Trophoblast cell (in vitro differentiated cells and primary cell): ENCODE results near the gene CORO2B.

Experiments
- DNase-seq, 2 donors: peaks; one replicate each; pipeline ENCODE4 v3.0.0-alpha.2; 2016
- H2AFZ ChIP-seq: 2 replicates; pipeline ENCODE4 v1.6.1; 2013; ENCODE audit warnings: low read length, moderate library complexity, mild to moderate bottlenecking; ENCODE audit not compliant: insufficient read depth, poor library complexity
- H2AK5ac ChIP-seq: 2 replicates; pipeline ENCODE4 v1.6.1; 2013; ENCODE audit warnings: mild to moderate bottlenecking, low read length
- H2BK120ac ChIP-seq: 2 replicates; pipeline ENCODE4 v1.6.1; 2013; ENCODE audit warnings: low read length, mild to moderate bottlenecking, moderate library complexity; ENCODE audit not compliant: insufficient read depth, poor library complexity
- H2BK12ac ChIP-seq: 2 replicates; pipeline ENCODE4 v1.6.1; 2013; ENCODE audit warnings: mild to moderate bottlenecking, low read length, moderate library complexity
- H2BK5ac ChIP-seq: 2 replicates; pipeline ENCODE4 v1.6.1; 2013; ENCODE audit warnings: low read length, low read depth, moderate library complexity, mild to moderate bottlenecking; ENCODE audit not compliant: poor library complexity
- H3K14ac ChIP-seq: 2 replicates; pipeline ENCODE4 v1.6.1; 2013; ENCODE audit warnings: mild to moderate bottlenecking, low read length
- H3K18ac ChIP-seq: 2 replicates; pipeline ENCODE4 v1.6.1; 2013; ENCODE audit warnings: mild to moderate bottlenecking, low read length
- H3K23ac ChIP-seq: 2 replicates; pipeline ENCODE4 v1.6.1; 2013; ENCODE audit warnings: low read length
- H3K27ac ChIP-seq: 2 replicates; pipeline ENCODE4 v1.5.1; 2013; ENCODE audit warnings: low read depth, mild to moderate bottlenecking, inconsistent platforms, low read length, moderate library complexity
- H3K27me3 ChIP-seq: 2 replicates; pipeline ENCODE4 v1.6.1; 2013; ENCODE audit warnings: inconsistent platforms, mild to moderate bottlenecking, low read length, moderate library complexity; ENCODE audit not compliant: insufficient read depth
- H3K36me3 ChIP-seq, 2 experiments: 1 replicate in 1 of 2; 2 replicates in 1 of 2; pipeline ENCODE4 v1.6.1; 2013; ENCODE audit warnings: low read length in 2 of 2, mild to moderate bottlenecking in 2 of 2, moderate library complexity in 1 of 2; ENCODE audit not compliant: insufficient read depth in 2 of 2, control insufficient read depth in 1 of 2
- H3K4ac ChIP-seq: 2 replicates; pipeline ENCODE4 v1.6.1; 2013; ENCODE audit warnings: low read depth, mild to moderate bottlenecking, low read length, moderate library complexity
- H3K4me1 ChIP-seq, 2 experiments: 1 replicate in 1 of 2; 2 replicates in 1 of 2; pipeline ENCODE4 v1.6.1; 2013; ENCODE audit warnings: low read length in 2 of 2, mild to moderate bottlenecking in 2 of 2, moderate library complexity in 1 of 2; ENCODE audit not compliant: insufficient read depth in 2 of 2, control insufficient read depth in 1 of 2
- H3K4me2 ChIP-seq: 2 replicates; pipeline ENCODE4 v1.6.1; 2013; ENCODE audit warnings: inconsistent platforms, mild to moderate bottlenecking, low read length, moderate library complexity
- H3K4me3 ChIP-seq: 2 replicates; pipeline ENCODE4 v1.5.1; 2013; ENCODE audit warnings: mild to moderate bottlenecking, low read depth, low read length, inconsistent platforms
- H3K79me1 ChIP-seq: one replicate; pipeline ENCODE4 v1.6.1; 2013; ENCODE audit warnings: low read length
- H3K79me2 ChIP-seq: 2 replicates; pipeline ENCODE4 v1.6.1; 2013; ENCODE audit warnings: low read length, mild to moderate bottlenecking; ENCODE audit not compliant: control insufficient read depth, insufficient read depth, poor library complexity
- H3K9ac ChIP-seq: 2 replicates; pipeline ENCODE4 v1.6.1; 2013; ENCODE audit warnings: mild to moderate bottlenecking, low read length
- H3K9me3 ChIP-seq: 2 replicates; pipeline ENCODE4 v1.6.1; 2013; ENCODE audit warnings: low read depth, mild to moderate bottlenecking, control low read depth, inconsistent platforms, low read length; ENCODE audit not compliant: insufficient read depth
- H4K12ac ChIP-seq: 2 replicates; pipeline ENCODE4 v1.6.1; 2013; ENCODE audit warnings: low read depth, mild to moderate bottlenecking, low read length, moderate library complexity
- H4K8ac ChIP-seq: 2 replicates; pipeline ENCODE4 v1.6.1; 2013; ENCODE audit warnings: low read depth, mild to moderate bottlenecking, low read length, moderate library complexity
- H4K91ac ChIP-seq: one replicate; pipeline ENCODE4 v1.6.1; 2013; ENCODE audit warnings: low read depth, mild to moderate bottlenecking, low read length, moderate library complexity
- WGBS: extraction: QIAGEN DNeasy Blood & Tissue Kit; methylation state at CpG from one replicate; pipeline ENCODE4 v1.1.7; 2013; ENCODE audit warnings: missing lambda C conversion rate; ENCODE audit not compliant: insufficient read length, insufficient coverage; ENCODE audit errors: extremely low coverage; 5-methylcytosine and 5-hydroxymethylcytosine counted together

CORO2B gene

DNA sequence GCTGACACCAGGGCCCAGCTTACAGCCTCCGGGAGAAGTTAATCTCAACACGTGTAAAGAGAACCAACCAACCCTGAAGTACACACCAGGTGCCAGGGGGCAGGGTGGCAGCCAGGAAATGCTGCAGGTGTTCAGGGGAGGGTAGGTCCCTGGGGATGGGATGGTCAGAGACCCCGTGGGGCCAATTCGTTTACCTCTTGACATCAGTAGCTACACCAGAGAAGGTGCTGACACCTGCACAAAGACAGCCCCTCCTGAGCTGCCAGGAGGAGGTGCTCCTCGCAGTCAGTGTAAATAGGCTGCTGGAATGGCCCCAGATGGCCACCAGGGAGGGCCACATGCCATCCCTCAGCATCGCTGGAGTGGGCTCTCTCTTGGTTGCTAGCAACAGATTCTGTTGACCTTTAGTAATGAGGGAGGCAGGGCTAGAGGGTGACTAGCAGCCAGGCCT, 52.8 kb downstream of the CORO2B start:
- Histone ChIP-seq H3K79me1 (no peaks in the 10 kb centered on the region), H3K9me3 (no peaks in the 10 kb centered on the region), H3K9ac (no peak overlapping the region), H2BK120ac (no peak overlapping the region), H2AFZ (no peak overlapping the region), H4K91ac (no peak overlapping the region), H3K27me3 (no peaks in the 10 kb centered on the region), H4K12ac (no peak overlapping the region), H3K4ac (no peak overlapping the region), H2BK12ac (no peak overlapping the region), H3K4me3 (no peak overlapping the region), H3K18ac (no peak overlapping the region), H2BK5ac (no peak overlapping the region), H3K27ac (no peak overlapping the region), H3K4me1 (peaks cover 0 to 4% of the 10 kb centered on the region in 2 experiments), H4K8ac (no peak overlapping the region), H3K79me2 (no peaks in the 10 kb centered on the region), H3K36me3 (no peaks in the 10 kb centered on the region), H3K4me2 (no peak overlapping the region), H2AK5ac (no peak overlapping the region), H3K14ac (no peak overlapping the region), H3K23ac (no peak overlapping the region)
- WGBS = no CpG with 5 or more reads among the region's 6 CpGs
- no peak for DNase-seq

DNA sequence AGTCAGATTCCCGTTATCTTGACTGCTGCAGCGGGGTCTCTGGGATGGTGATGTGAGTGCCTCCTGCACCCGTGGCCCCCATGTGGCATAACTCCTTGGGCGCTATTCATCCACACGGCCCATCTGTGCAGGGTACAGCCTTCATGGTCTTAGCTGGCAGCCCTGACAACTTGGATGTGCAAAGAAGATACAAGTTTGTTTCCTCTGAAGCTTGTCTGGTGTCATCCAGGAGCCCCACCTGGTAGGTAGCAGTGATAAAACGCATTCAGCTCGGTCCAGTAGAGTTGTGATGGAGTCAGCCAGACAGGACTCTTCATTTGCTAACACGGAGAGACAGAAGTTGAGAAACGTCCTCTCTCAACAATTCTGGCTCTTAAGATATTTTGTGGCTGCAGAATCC, 53.3 kb downstream of the CORO2B start:
- Histone ChIP-seq H3K4me2 (no peak overlapping the region), H3K4me1 (peaks cover 0 to 4% of the 10 kb centered on the region in 2 experiments), H3K14ac (no peak overlapping the region), H3K27me3 (no peaks in the 10 kb centered on the region), H4K8ac (no peak overlapping the region), H2AFZ (no peak overlapping the region), H3K9ac (no peak overlapping the region), H3K36me3 (no peaks in the 10 kb centered on the region), H2AK5ac (no peak overlapping the region), H3K23ac (no peak overlapping the region), H3K27ac (no peak overlapping the region), H3K18ac (no peak overlapping the region), H3K9me3 (no peaks in the 10 kb centered on the region), H2BK12ac (no peak overlapping the region), H3K79me1 (no peaks in the 10 kb centered on the region), H2BK5ac (no peak overlapping the region), H3K79me2 (no peaks in the 10 kb centered on the region), H2BK120ac (no peak overlapping the region), H4K91ac (no peak overlapping the region), H4K12ac (no peak overlapping the region), H3K4me3 (no peak overlapping the region), H3K4ac (no peak overlapping the region)
- DNase-seq = no peak
- WGBS = no CpG with 5 or more reads among the region's 9 CpGs

DNA sequence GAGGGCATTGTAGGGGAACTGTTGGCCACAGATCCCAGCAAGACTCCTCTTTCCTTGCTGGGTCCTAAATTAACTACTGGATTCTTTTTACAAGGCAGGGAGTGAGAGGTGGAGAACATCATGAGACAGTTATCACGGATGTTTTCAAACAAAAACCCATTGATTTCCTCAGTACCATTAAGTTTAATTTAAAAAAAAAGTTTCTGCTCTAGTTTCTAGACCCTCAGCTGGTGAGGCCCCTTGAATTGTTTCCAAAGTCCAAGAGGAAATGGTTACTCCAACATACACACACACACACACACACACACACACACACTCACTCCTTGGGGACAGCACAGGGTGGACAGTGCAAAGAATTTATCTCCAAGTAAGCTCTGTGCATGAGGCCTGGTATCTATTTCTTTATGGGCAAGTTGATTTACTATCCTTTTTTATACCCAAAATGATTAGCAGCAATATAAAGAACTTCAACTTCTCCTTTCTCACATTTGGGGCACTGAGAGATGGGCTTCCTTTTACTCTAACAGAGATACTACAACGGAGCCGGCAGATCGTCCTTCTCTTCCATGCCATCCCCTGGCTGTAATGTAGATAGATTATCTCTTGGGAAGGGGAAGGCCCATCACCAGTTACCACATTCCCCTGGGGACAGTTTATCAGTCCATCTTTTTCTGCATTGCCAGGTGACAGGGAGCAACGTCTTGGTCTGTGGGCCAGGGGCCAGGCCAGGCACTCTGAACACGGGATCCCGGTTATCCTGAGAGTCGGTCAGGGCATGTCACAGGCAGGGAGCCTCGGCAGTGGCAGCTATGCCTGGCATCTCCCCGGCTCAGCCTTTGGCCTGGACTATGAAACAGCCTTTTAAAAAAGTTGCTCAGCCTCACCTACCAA, 54.7 kb downstream of the CORO2B start:
- WGBS = no CpG with 5 or more reads among the region's 10 CpGs
- H3K27ac ChIP-seq = no peak overlapping the region

DNA sequence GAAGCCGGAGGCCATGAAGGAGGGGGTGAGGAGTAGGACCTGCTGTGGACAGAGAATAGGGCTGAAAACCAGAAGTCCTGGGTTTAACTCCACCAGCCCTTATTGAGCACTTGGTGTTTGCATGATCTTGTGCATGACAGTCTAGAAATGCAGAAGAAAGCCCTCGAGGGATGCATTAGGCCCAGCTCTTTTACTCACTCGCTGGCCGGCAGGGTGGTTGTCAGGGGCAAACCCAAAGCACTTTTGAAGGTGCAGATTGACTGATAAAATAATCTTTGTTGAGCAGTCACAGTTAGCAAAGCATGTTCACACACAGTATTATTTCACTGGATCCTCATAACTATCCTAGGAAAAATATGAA, 55.3 kb downstream of the CORO2B start:
- no peaks in the 10 kb centered on the region for H3K36me3 ChIP-seq
- no peaks in the 10 kb centered on the region for H3K9me3 ChIP-seq
- H3K79me2 ChIP-seq = no peaks in the 10 kb centered on the region
- no peak overlapping the region for H3K18ac ChIP-seq
- no peak overlapping the region for H4K8ac ChIP-seq
- H3K9ac ChIP-seq = no peak overlapping the region
- H4K91ac ChIP-seq = no peak overlapping the region
- no peak overlapping the region for H2AK5ac ChIP-seq
- H3K27ac ChIP-seq = no peak overlapping the region
- H2BK120ac ChIP-seq = no peak overlapping the region
- H4K12ac ChIP-seq = no peak overlapping the region
- no peak overlapping the region for H2AFZ ChIP-seq
- no peak overlapping the region for H3K23ac ChIP-seq
- H2BK5ac ChIP-seq = no peak overlapping the region
- H3K4ac ChIP-seq = no peak overlapping the region
- no peak overlapping the region for H3K14ac ChIP-seq
- peaks cover 0 to 4% of the 10 kb centered on the region in 2 experiments for H3K4me1 ChIP-seq
- H3K4me3 ChIP-seq = no peak overlapping the region
- WGBS = no CpG with 5 or more reads among the region's 4 CpGs
- no peaks in the 10 kb centered on the region for H3K79me1 ChIP-seq
- no peak overlapping the region for H3K4me2 ChIP-seq
- no peaks in the 10 kb centered on the region for H3K27me3 ChIP-seq
- no peak for DNase-seq
- H2BK12ac ChIP-seq = no peak overlapping the region

More for the DNA sequence above, 54.7 kb downstream of the CORO2B start:
- Histone ChIP-seq H3K79me2 (no peaks in the 10 kb centered on the region), H3K4ac (no peak overlapping the region), H4K12ac (no peak overlapping the region), H3K9ac (no peak overlapping the region), H2BK5ac (no peak overlapping the region), H2BK120ac (no peak overlapping the region), H2BK12ac (no peak overlapping the region), H3K4me3 (no peak overlapping the region), H2AK5ac (no peak overlapping the region), H3K9me3 (no peaks in the 10 kb centered on the region), H3K23ac (no peak overlapping the region), H3K18ac (no peak overlapping the region), H3K27me3 (no peaks in the 10 kb centered on the region), H3K4me2 (no peak overlapping the region), H4K91ac (no peak overlapping the region), H2AFZ (no peak overlapping the region), H4K8ac (no peak overlapping the region), H3K36me3 (no peaks in the 10 kb centered on the region), H3K79me1 (no peaks in the 10 kb centered on the region), H3K14ac (no peak overlapping the region), H3K4me1 (peaks cover 0 to 4% of the 10 kb centered on the region in 2 experiments)
- DNase-seq = no peak
